Neural cell (in vitro differentiated cells): Measurements from ENCODE around the gene PRKRIP1. TPM values are rescaled to one million over a fixed set of nuclear protein-coding genes. Genes with fewer than 3 reads are reported as not detected.

ENCODE experiments used
- H2AFZ ChIP-seq: fragments of 200-600, 300-800 bp; sonication (generic), shearing (Covaris generic); 2 replicates; pipeline ENCODE4 v1.6.0; 2014; ENCODE audit warnings: low read depth, mild to moderate bottlenecking, antibody characterized with exemption, low read length, moderate library complexity
- H3F3A ChIP-seq: fragments of 200-600 bp; shearing (Covaris generic); 2 replicates; pipeline ENCODE4 v1.6.1; 2016; ENCODE audit warnings: mild to moderate bottlenecking, moderate library complexity, mixed read lengths, antibody characterized with exemption, low read length; ENCODE audit not compliant: insufficient read depth, poor library complexity, severe bottlenecking
- H3K27ac ChIP-seq: fragments of 200-600, 300-800 bp; sonication (generic), shearing (Covaris generic); 2 replicates; pipeline ENCODE4 v1.5.1; 2014; ENCODE audit warnings: mild to moderate bottlenecking, low read length, moderate library complexity
- H3K27me3 ChIP-seq: fragments of 300-800, 200-600 bp; sonication (generic), shearing (Covaris generic); 2 replicates; pipeline ENCODE4 v1.6.0; 2014; ENCODE audit warnings: mild to moderate bottlenecking, low read depth, low read length, moderate library complexity; ENCODE audit not compliant: insufficient read depth
- H3K36me3 ChIP-seq: fragments of 300-800, 200-600 bp; sonication (generic), shearing (Covaris generic); 2 replicates; pipeline ENCODE4 v1.5.1; 2014; ENCODE audit warnings: mild to moderate bottlenecking, antibody characterized with exemption, low read length, moderate library complexity; ENCODE audit not compliant: insufficient read depth
- H3K4me2 ChIP-seq: fragments of 300-800, 200-600 bp; sonication (generic), shearing (Covaris generic); 2 replicates; pipeline ENCODE4 v1.6.0; 2014; ENCODE audit warnings: mild to moderate bottlenecking, low read length
- H3K4me3 ChIP-seq: fragments of 300-800, 200-600 bp; sonication (generic), shearing (Covaris generic); 2 replicates; pipeline ENCODE4 v1.5.1; 2014; ENCODE audit warnings: mild to moderate bottlenecking, low read length, moderate library complexity
- H3K79me2 ChIP-seq: fragments of 200-600 bp; shearing (Covaris generic); replicated peaks from 2 replicates; pipeline ENCODE4 v1.6.0; 2014; ENCODE audit warnings: mild to moderate bottlenecking, low read length, moderate library complexity; ENCODE audit not compliant: insufficient read depth
- H3K9ac ChIP-seq: fragments of 300-800, 200-600 bp; sonication (generic), shearing (Covaris generic); 2 replicates; pipeline ENCODE4 v1.6.1; 2016; ENCODE audit warnings: mild to moderate bottlenecking, low read length, mixed read lengths
- H3K9me2 ChIP-seq: fragments of 200-600 bp; shearing (Covaris generic); 2 replicates; pipeline ENCODE4 v1.6.1; 2016; ENCODE audit warnings: mild to moderate bottlenecking, low read length, mixed read lengths; ENCODE audit not compliant: insufficient read depth
- H3K9me3 ChIP-seq: fragments of 200-600, 300-800 bp; sonication (generic), shearing (Covaris generic); 2 replicates; pipeline ENCODE4 v1.6.1; 2016; ENCODE audit warnings: mild to moderate bottlenecking, mixed run types, low read length, moderate library complexity, mixed read lengths
- H4K20me1 ChIP-seq: fragments of 200-600 bp; shearing (Covaris generic); 2 replicates; pipeline ENCODE4 v1.6.1; 2016; ENCODE audit warnings: mild to moderate bottlenecking, mixed run types; ENCODE audit not compliant: insufficient read depth
- CTCF ChIP-seq: fragments of 450-650 bp; IDR thresholded peaks from 2 replicates; pipeline ENCODE4 v1.5.1; 2014; ENCODE audit warnings: antibody characterized with exemption, mild to moderate bottlenecking, moderate library complexity; ENCODE audit not compliant: poor library complexity, severe bottlenecking
- EP300 ChIP-seq: fragments of 450-650 bp; conservative IDR thresholded peaks from 2 replicates; pipeline ENCODE4 v1.6.1; 2014; ENCODE audit warnings: antibody characterized with exemption, mild to moderate bottlenecking, moderate library complexity; ENCODE audit not compliant: poor library complexity, severe bottlenecking
- EZH2 ChIP-seq: fragments of 200-600, 300-800 bp; shearing (Covaris generic), sonication (generic); IDR thresholded peaks from 2 replicates; pipeline ENCODE4 v1.6.1; 2014; ENCODE audit warnings: antibody characterized with exemption, low read length, borderline replicate concordance, mild to moderate bottlenecking; ENCODE audit not compliant: insufficient read depth, poor library complexity, severe bottlenecking
- MXI1 ChIP-seq: fragments of 450-650 bp; conservative IDR thresholded peaks from 2 replicates; pipeline ENCODE4 v1.6.1; 2014; ENCODE audit warnings: antibody characterized with exemption, mild to moderate bottlenecking; ENCODE audit not compliant: poor library complexity, severe bottlenecking
- POLR2AphosphoS5 ChIP-seq: IDR thresholded peaks from 2 replicates; pipeline ENCODE4 v1.6.1; 2012
- RAD21 ChIP-seq: fragments of 450-650 bp; conservative IDR thresholded peaks from 2 replicates; pipeline ENCODE4 v1.6.1; 2014; ENCODE audit warnings: antibody characterized with exemption, mild to moderate bottlenecking, moderate library complexity
- REST ChIP-seq: IDR thresholded peaks from 2 replicates; pipeline ENCODE4 v1.6.1; 2012; ENCODE audit warnings: borderline replicate concordance
- SMC3 ChIP-seq: fragments of 450-650 bp; conservative IDR thresholded peaks from 2 replicates; pipeline ENCODE4 v1.6.1; 2014; ENCODE audit warnings: antibody characterized with exemption, mild to moderate bottlenecking, moderate library complexity; ENCODE audit not compliant: poor library complexity
- TAF1 ChIP-seq: IDR thresholded peaks from 2 replicates; pipeline ENCODE4 v1.6.1; 2012; ENCODE audit warnings: low read depth
- polyA plus RNA-seq: library from polyadenylated mRNA; depleted of rRNA; stranded (reverse); fragments of >200 nt; gene quantifications from 2 replicates; pipeline ENCODE4 v1.2.3, GENCODE V29; 2014

PRKRIP1 gene
- polyA plus RNA-seq, 1 donor from 2014 or later: 113 TPM

- H3K9me3 ChIP-seq: no peaks in the 10 kb centered on the region
- no peaks in the 10 kb centered on the region for H3K27me3 ChIP-seq
- no peak overlapping the region for H3K9ac ChIP-seq
- H4K20me1 ChIP-seq: no peaks in the 10 kb centered on the region
- H3K4me3 ChIP-seq: no peak overlapping the region
- no peak overlapping the region for H2AFZ ChIP-seq
- no peaks in the 10 kb centered on the region for H3K9me2 ChIP-seq
- no peak overlapping the region for H3K27ac ChIP-seq
- H3K36me3 ChIP-seq: no peaks in the 10 kb centered on the region
- no peak for TF ChIP-seq CTCF
- no peak for TF ChIP-seq EP300
- no peak for TF ChIP-seq REST
- TF ChIP-seq TAF1: no peak
- TF ChIP-seq POLR2AphosphoS5: no peak
- TF ChIP-seq EZH2: no peak
- no peak for TF ChIP-seq MXI1
- TF ChIP-seq SMC3: no peak
- TF ChIP-seq RAD21: no peak
- H3F3A ChIP-seq: no peaks in the 10 kb centered on the region
- H3K79me2 ChIP-seq: peaks cover 13% of the 10 kb centered on the region
- H3K4me2 ChIP-seq: no peak overlapping the region
These were observed 40.0 kb downstream of the PRKRIP1 start for GRCh38 chr7:102436118-102436517.

- Histone ChIP-seq H3K36me3 (no peaks in the 10 kb centered on the region), H2AFZ (no peak overlapping the region), H3F3A (no peaks in the 10 kb centered on the region), H4K20me1 (no peaks in the 10 kb centered on the region), H3K79me2 (no peaks in the 10 kb centered on the region), H3K27me3 (no peaks in the 10 kb centered on the region), H3K9me3 (no peaks in the 10 kb centered on the region), H3K27ac (no peak overlapping the region), H3K4me2 (no peak overlapping the region), H3K9me2 (no peaks in the 10 kb centered on the region), H3K9ac (no peak overlapping the region), H3K4me3 (no peak overlapping the region)
- TF ChIP-seq EP300 (no peak), CTCF (no peak), RAD21 (no peak), MXI1 (no peak), TAF1 (no peak), POLR2AphosphoS5 (no peak), SMC3 (no peak), EZH2 (no peak), REST (no peak)
These were observed 44.0 kb downstream of the PRKRIP1 start for GRCh38 chr7:102439963-102440795.
